ENCODE measurements around the gene BORCS5.

BORCS5 gene

GRCh38 chr12:12474931-12475795 lies 118.3 kb downstream of the BORCS5 start:
- no peaks in the 10 kb centered on the region for H3K9me3 ChIP-seq
- H3K27me3 ChIP-seq: no peaks in the 10 kb centered on the region
- H3K4me1 ChIP-seq: no peaks in the 10 kb centered on the region
- DNase-seq: no peak
- peaks cover 22% of the 10 kb centered on the region for H3K36me3 ChIP-seq
- TF ChIP-seq, protein P1, sequence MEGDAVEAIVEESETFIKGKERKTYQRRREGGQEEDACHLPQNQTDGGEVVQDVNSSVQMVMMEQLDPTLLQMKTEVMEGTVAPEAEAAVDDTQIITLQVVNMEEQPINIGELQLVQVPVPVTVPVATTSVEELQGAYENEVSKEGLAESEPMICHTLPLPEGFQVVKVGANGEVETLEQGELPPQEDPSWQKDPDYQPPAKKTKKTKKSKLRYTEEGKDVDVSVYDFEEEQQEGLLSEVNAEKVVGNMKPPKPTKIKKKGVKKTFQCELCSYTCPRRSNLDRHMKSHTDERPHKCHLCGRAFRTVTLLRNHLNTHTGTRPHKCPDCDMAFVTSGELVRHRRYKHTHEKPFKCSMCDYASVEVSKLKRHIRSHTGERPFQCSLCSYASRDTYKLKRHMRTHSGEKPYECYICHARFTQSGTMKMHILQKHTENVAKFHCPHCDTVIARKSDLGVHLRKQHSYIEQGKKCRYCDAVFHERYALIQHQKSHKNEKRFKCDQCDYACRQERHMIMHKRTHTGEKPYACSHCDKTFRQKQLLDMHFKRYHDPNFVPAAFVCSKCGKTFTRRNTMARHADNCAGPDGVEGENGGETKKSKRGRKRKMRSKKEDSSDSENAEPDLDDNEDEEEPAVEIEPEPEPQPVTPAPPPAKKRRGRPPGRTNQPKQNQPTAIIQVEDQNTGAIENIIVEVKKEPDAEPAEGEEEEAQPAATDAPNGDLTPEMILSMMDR (IDR thresholded peaks at IDR 0.05; ENCODE audit: low read depth, low read length): no peak
- H3K4me3 ChIP-seq (ENCODE audit: low read depth, low read length): no peak overlapping the region

- Histone ChIP-seq H3K27me3 (no peaks in the 10 kb centered on the region), H3K4me3 (ENCODE audit: low read depth, low read length) (no peak overlapping the region), H3K4me1 (no peaks in the 10 kb centered on the region), H3K9me3 (no peaks in the 10 kb centered on the region), H3K36me3 (peaks cover 29% of the 10 kb centered on the region)
- DNase-seq: no peak
- TF ChIP-seq, protein P1 (IDR thresholded peaks at IDR 0.05; ENCODE audit: low read depth, low read length): no peak
Measured at GRCh38 chr12:12476857-12477531, 120.1 kb downstream of the BORCS5 start.

DNA sequence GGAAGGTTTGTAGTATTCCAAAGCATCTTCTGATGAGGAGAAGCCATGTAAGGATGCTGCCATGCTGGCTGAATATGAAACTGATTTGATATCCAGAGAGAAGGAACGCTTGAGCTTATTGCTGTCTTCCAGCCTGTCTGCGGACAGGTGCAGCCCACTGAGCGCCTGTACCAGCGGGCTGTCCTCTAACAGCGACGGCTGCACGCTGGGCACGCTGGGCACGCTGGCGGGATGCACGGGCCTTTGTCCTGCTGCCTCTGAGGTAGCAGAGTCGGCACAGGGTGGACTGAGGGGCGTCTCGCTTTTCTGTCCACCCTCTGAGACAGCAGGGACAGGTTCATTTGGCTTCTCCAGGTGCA lies 120.6 kb downstream of the BORCS5 start:
- no peak for DNase-seq
- Histone ChIP-seq H3K9me3 (no peaks in the 10 kb centered on the region), H3K27me3 (no peaks in the 10 kb centered on the region), H3K4me3 (ENCODE audit: low read depth, low read length) (no peak overlapping the region), H3K36me3 (peaks cover 29% of the 10 kb centered on the region), H3K4me1 (no peaks in the 10 kb centered on the region)
- TF ChIP-seq, protein P1 (IDR thresholded peaks at IDR 0.05; ENCODE audit: low read depth, low read length): no peak

DNA sequence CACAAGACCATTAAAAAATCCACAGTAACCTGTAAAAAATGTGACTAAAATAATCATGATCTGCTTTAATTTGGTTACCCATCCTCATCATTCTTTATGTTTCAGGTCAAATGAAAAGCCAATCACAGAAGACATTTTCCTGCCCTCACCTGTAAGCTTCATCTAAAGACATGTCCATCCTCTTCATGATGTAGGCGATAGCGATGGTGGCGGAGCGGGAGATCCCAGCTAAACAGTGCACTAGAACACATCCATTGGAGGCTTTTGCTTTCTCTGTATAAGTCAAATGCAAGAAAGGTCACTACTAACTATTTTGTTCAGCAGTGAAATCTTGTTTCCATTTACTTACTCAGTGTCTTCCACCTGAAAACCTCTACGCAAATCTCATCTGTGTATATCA lies 123.2 kb downstream of the BORCS5 start:
- Histone ChIP-seq H3K4me1 (no peaks in the 10 kb centered on the region), H3K9me3 (no peaks in the 10 kb centered on the region), H3K4me3 (ENCODE audit: low read depth, low read length) (no peak overlapping the region), H3K36me3 (peaks cover 22% of the 10 kb centered on the region), H3K27me3 (no peaks in the 10 kb centered on the region)
- DNase-seq: no peak
- TF ChIP-seq, protein P1 (IDR thresholded peaks at IDR 0.05; ENCODE audit: low read depth, low read length): no peak

GRCh38 chr12:12481631-12482030 lies 124.8 kb downstream of the BORCS5 start:
- Histone ChIP-seq H3K36me3 (peaks cover 30% of the 10 kb centered on the region), H3K9me3 (no peaks in the 10 kb centered on the region), H3K4me1 (no peaks in the 10 kb centered on the region), H3K27me3 (no peaks in the 10 kb centered on the region), H3K4me3 (ENCODE audit: low read depth, low read length) (no peak overlapping the region)
- TF ChIP-seq, protein P1 (IDR thresholded peaks at IDR 0.05; ENCODE audit: low read depth, low read length): no peak
- DNase-seq: no peak
